ENCODE measurements around the gene TOPBP1.

GRCh38 chr3:133709139-133709750, 47.5 kb upstream of the TOPBP1 start:
- TF ChIP-seq NFIC (IDR thresholded peaks at IDR 0.05) (no peak), CEBPB (IDR thresholded peaks at IDR 0.05) (no peak), EP300 (IDR thresholded peaks at IDR 0.05; ENCODE audit: borderline replicate concordance) (no peak), EGR1 (IDR thresholded peaks at IDR 0.05) (no peak), TAF1 (IDR thresholded peaks at IDR 0.05; ENCODE audit: low read depth) (no peak), CREB1 (IDR thresholded peaks at IDR 0.05; ENCODE audit: low read depth) (no peak), YY1 (IDR thresholded peaks at IDR 0.05; ENCODE audit: low read depth) (no peak), RAD21 (IDR thresholded peaks at IDR 0.05; ENCODE audit: low read depth) (no peak), TCF12 (IDR thresholded peaks at IDR 0.05; ENCODE audit: low read depth) (no peak)

Data from Ishikawa (cell line).